Measurements from ENCODE around the gene NUP35.

Gene NUP35

GRCh38 chr2:183207110-183207509 lies 82.9 kb downstream of the NUP35 start:
- Histone ChIP-seq H3K4me1 (ENCODE audit: control insufficient read depth, insufficient read depth, low read length, poor library complexity, severe bottlenecking) (peaks cover 6% of the 10 kb centered on the region), H3K36me3 (ENCODE audit: control insufficient read depth, insufficient read depth, low read length) (no peaks in the 10 kb centered on the region), H3K4me3 (ENCODE audit: extremely low read depth, insufficient read depth, low read length, poor library complexity, severe bottlenecking) (no peak overlapping the region), H3K9me3 (ENCODE audit: control insufficient read depth, low read length) (peaks cover 9% of the 10 kb centered on the region), H3K27ac (ENCODE audit: low read depth, low read length, severe bottlenecking) (no peak overlapping the region)
- no CpG with 5 or more reads among the region's 1 CpG for WGBS, 2 experiments (ENCODE audit: insufficient coverage in 2 of 2)

GRCh38 chr2:183209395-183210028 lies 85.3 kb downstream of the NUP35 start:
- Histone ChIP-seq H3K4me1 (ENCODE audit: control insufficient read depth, insufficient read depth, low read length, poor library complexity, severe bottlenecking) (peaks cover 6% of the 10 kb centered on the region), H3K36me3 (ENCODE audit: control insufficient read depth, insufficient read depth, low read length) (no peaks in the 10 kb centered on the region), H3K4me3 (ENCODE audit: extremely low read depth, insufficient read depth, low read length, poor library complexity, severe bottlenecking) (no peak overlapping the region), H3K27ac (ENCODE audit: low read depth, low read length, severe bottlenecking) (no peak overlapping the region), H3K9me3 (ENCODE audit: control insufficient read depth, low read length) (peaks cover 9% of the 10 kb centered on the region)
- WGBS, 2 experiments (ENCODE audit: insufficient coverage in 2 of 2), result 89 to 100% methylated on average over 1 of the region's 1 CpG

Data from mesodermal cell (in vitro differentiated cells).